GM12892 (cell line): ENCODE results near the gene CDH4.

ENCODE experiments used
- POLR2A ChIP-seq: IDR thresholded peaks from 2 replicates; pipeline ENCODE4 v1.6.1; 2011; ENCODE audit warnings: low read depth, low read length, control low read depth
- POLR2AphosphoS5 ChIP-seq: IDR thresholded peaks from 2 replicates; pipeline ENCODE4 v1.6.1; 2011; ENCODE audit warnings: low read depth, low read length, control low read depth
- TAF1 ChIP-seq: IDR thresholded peaks from 2 replicates; pipeline ENCODE4 v1.6.1; 2011; ENCODE audit warnings: low read depth, mild to moderate bottlenecking, control low read depth, low read length, borderline replicate concordance

DNA sequence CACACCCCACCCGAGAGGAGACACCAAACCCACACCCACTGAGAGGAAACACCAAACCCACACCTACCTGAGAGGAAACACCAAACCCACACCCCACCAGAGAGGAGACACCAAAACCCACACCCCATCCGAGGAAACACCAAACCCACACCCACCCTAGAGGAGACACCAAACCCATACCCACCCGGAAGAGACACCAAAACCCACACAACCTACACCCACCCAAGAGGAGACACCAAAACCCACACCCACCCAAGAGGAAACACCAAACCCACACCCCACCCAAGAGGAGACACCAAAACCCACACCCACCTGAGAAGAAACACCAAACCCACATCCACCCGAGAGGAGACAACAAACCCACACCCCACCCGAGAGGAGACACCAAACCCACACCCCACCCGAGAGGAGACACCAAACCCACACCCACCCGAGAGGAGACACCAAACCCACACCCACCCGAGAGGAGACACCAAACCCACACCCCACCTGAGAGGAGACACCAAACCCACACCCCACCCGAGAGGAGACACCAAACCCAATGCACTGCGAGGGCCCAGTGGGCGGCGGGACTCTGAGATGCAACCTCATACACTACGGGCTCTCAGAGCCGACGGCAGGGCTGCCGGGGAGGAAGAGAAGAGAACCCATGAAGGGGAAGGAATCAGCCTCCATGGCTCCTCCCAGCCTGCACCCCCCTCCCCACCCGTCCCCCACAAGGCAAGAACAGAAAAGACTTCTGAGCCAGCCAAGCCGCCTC is 730.3 kb downstream of the CDH4 start:
- no peak for TF ChIP-seq POLR2A
- TF ChIP-seq POLR2AphosphoS5, result no peak
- TF ChIP-seq TAF1, result no peak
